AML-193 (cell line): ENCODE measurements around the gene CSNK2B.

ENCODE experiments used
- DNase-seq, 2 experiments: peaks; one replicate each; lab custom pipeline; 2025; lab: John Stamatoyannopoulos, UW

The CSNK2B gene

DNA sequence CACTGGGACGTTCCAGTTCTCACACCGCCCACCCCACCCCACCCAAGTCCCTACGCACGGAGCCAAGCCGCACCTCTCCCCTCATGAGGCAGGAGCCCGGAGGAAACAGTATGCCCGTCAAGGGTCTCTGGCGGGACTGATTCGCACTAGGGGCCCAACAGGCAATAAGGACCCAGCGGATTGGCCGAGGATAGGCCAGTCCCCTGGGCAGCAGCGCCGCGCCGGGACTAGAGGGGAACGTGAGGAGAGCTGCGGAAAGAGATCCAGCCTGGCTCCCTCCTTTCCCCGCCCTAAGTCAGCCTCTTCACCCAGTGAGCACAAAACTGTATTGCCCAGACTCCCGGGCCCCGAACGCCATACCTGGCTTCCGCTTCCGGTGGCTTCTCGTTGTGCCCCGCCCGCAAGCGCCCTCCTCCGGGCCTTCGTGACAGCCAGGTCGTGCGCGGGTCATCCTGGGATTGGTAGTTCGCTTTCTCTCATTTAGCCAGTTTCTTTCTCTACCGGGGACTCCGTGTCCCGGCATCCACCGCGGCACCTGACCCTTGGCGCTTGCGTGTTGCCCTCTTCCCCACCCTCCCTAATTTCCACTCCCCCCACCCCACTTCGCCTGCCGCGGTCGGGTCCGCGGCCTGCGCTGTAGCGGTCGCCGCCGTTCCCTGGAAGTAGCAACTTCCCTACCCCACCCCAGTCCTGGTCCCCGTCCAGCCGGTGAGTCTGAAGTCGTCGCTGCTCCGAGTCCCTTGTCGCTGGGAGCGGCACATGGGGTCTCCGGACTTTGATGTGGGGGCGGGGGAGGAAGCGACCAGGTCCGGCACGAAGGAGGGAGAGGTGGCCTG, at the start of gene CSNK2B:
TSS of gene CSNK2B (plus strand) at position 580 of the 836 bp plus-strand sequence. CDS start 752 bp downstream, outside the sequence.
- DNase-seq: peak; percentile 99 to 100

DNA sequence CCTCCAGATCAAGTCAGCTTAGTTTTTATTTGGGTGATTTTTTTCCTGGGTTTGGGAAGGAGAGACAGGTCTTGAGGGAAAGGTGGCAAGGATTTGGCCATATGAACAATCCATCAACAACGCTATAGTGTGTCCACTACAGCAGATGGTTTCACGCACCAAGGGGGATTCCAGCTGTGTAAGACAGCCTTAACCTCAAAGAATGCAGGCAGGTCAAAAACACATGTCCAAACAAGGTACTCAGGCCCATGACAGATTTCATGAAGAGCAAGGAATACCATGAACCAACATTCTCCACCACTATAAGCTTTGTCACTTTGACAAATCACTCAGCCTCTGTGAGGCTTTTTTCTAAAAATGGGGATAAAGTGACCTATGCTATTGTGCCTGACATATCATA, 48.9 kb upstream of the CSNK2B start:
- no peak for DNase-seq

DNA sequence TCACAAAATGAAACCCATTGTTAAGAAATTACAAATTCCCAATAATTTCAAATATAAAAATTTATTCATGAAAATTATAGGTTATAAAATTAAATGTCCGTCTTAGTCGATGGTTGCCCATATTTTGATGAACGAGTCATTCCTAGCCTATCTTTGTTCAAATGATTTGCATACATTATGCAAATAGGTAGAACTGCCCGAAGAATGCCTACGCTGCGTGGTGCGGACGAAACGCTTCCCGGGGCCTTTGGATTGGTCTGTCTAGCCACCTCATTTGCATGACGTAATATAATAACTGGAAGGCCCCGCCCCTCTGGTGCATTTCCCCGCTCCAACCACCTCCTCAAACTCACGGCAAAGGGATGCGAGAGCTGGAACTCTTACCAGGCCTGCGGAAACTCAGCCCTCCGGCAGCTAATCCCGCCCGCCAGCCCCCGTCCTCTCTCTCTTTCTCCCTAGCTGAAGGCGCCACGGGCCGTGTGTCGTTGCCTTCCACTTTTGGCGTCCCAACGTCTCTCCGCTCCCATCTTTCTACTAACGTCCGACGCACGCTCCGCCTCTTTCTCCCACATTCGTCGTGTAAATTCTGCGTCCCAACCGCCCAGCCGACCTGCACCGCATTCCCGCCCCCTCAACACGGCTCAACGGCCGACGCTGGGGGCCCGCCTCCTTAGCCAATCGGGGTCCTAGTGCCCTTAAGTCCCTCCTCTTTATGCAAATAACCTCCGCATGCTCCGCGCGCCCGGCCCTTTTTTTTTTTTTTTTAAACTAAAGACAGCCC, 45.9 kb upstream of the CSNK2B start:
- peak; percentile 99 to 100 for DNase-seq

DNA sequence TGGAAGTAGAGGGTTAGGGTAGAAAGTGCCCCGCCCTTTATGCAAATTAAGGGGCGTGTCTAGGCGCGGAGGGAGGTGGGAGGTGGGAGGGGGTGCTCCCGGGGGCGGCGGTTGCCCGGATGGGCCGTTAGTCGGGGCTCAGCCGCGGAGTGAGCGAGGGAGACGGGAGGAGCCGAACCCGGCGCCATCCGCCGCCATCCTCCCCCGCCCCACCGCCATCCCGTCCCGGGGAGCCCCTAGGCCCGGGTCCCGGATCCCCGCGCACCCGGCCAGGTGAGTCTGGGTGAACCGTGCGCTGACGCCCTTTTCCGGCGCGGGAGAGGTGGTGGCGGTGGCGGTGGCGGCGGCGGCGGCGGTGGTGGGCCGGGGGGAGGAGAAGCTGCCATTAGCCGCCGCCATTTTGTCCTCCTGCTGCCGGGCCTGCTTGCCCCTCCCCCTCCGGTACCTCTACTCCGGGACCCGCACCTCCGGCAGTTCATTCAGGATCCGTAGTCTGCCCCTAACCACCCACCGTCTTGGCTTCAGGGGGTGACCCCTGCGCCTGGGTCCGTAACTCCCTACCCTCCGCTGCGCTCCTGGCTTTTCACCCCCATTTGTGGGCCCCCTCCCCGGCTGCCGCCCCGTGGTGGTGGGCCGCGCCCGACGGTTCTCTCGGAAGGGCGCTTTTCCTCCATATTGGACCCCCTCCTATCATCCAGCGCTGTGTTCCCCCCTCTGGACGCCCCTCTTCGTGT, 45.1 kb upstream of the CSNK2B start, which contains the start of gene PRRC2A:
TSS of gene PRRC2A (plus strand) at position 130 of the 734 bp plus-strand sequence. CDS start 2,075 bp downstream, outside the sequence.
- DNase-seq: peak; percentile 65 to 66

DNA sequence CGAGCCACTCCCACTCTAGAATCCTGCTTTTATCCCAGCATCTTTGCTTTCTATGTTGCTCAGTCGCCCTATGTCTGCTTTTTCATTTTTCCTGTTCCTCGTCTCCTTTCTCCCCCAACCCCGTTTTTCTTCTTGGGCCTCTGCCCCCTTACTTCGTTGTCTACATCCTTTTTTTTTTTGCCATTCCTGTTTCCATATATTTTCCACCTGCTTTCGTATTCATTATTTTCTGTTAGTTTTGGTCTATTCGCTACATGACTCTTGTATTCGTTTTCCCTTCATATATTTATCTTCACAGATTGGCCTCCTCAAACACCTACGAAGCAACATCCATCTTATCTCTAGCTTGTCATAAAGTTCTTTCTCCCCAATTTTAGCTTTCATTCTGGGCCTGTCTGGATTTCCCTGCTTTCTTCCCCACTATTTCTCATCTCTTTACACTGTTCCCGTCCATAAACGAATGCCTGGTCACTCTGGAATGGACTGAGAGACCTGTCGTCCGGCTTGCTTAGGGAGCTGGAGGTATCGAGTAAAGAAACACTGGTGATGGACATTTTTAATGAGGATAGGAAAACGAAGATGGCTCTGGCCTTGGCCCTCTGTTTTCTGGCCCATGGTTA, 44.5 kb upstream of the CSNK2B start:
- no peak for DNase-seq

DNA sequence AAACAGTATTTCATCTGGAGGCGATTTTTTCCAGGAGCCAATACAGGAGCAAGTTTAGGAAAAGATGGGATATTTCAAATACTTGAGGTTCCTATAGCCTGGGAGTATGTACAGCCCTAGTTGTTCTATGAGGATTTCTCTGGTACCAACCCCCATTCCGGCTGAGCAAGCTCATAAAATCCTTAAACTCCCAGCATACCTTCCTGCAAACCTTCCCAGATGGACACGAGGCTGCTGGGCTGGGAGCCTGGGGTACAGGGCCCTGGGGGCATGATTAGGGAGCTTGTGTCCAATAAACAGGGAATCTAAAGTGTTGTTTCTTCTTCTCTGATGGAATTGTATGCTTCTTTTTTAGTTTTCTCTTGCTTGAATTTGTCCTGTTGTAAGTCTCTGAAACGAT, 43.9 kb upstream of the CSNK2B start:
- no peak for DNase-seq

DNA sequence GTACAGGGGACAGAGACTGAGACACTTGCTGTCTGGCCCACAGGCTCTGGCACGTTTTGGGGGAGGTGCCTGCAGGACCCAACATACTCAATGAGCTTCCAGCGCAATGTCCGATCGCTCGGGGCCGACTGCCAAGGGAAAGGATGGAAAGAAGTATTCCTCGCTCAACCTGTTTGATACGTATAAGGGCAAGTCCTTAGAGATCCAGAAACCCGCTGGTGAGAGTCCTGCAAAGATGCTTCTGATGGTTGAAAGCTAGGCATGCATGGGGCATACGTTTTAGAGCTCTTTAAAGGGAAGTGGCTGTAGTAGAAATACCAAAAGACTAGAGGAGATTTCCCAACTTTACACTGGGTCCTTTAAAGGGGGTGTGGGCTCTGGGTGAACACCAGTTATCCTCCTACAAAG, 43.2 kb upstream of the CSNK2B start:
- peak; percentile 86 to 91 for DNase-seq

DNA sequence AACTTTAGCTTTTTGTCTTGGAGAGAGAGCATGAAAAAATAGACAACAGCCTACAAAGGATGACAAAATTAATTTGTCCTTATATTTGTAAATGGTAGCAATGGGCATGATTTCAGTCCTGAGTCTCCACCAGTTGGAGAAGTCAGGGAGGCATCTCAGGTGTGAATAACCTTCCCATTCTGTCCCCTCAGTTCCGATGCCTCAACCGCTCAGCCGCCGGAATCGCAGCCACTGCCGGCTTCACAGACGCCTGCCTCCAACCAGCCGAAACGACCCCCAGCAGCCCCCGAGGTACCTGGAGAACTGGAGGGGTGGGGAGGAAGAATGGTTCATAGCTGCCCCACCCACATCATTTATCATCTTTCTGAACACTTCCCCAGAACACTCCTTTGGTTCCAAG, 41.8 kb upstream of the CSNK2B start:
- no peak for DNase-seq

DNA sequence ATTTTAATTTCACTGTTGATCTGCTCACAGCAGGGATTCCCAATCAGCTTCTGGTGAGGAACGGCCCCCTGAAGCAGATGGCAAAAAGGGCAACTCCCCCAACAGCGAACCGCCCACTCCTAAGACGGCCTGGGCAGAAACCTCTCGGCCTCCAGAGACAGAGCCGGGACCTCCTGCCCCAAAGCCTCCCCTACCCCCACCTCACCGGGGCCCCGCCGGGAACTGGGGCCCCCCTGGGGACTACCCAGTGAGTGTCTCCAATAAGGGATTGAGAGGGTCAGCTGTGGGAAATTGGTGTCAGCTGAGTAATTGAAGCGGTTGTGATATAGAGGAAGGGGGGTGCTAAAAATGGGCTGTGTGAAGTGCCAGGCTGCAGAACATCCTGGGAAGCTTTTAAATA, 38.9 kb upstream of the CSNK2B start:
- DNase-seq: no peak

DNA sequence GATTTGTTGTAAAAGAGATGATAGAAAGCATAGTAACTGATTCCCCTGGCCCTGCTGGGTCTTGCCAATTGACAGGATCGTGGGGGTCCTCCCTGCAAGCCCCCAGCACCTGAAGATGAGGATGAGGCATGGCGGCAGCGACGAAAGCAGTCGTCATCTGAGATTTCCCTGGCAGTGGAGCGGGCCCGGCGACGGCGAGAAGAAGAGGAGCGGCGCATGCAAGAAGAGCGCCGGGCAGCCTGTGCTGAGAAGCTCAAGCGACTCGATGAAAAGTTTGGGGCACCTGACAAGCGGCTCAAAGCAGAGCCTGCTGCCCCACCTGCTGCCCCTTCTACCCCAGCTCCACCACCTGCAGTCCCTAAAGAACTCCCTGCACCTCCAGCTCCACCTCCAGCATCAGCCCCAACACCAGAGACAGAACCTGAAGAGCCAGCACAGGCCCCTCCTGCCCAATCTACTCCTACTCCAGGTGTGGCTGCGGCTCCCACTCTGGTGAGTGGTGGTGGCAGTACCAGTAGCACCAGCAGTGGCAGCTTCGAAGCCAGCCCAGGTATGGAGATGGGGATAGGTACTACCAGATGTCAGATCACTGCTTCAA, 38.1 kb upstream of the CSNK2B start:
- DNase-seq: no peak

DNA sequence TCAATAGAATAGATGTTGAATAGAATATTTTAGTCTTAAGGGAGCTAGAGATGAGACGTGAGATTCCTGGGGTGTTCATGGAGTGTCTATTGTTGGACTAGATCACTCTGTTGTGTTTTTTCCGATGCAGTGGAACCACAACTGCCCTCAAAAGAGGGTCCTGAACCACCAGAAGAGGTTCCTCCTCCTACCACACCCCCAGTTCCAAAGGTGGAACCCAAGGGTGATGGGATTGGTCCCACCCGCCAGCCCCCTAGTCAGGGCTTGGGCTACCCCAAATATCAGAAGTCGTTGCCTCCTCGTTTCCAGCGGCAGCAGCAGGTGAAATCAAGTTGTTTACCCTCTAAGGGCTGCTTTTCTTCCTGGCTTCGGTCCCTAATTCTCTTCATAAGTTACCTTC, 36.9 kb upstream of the CSNK2B start:
- no peak for DNase-seq

DNA sequence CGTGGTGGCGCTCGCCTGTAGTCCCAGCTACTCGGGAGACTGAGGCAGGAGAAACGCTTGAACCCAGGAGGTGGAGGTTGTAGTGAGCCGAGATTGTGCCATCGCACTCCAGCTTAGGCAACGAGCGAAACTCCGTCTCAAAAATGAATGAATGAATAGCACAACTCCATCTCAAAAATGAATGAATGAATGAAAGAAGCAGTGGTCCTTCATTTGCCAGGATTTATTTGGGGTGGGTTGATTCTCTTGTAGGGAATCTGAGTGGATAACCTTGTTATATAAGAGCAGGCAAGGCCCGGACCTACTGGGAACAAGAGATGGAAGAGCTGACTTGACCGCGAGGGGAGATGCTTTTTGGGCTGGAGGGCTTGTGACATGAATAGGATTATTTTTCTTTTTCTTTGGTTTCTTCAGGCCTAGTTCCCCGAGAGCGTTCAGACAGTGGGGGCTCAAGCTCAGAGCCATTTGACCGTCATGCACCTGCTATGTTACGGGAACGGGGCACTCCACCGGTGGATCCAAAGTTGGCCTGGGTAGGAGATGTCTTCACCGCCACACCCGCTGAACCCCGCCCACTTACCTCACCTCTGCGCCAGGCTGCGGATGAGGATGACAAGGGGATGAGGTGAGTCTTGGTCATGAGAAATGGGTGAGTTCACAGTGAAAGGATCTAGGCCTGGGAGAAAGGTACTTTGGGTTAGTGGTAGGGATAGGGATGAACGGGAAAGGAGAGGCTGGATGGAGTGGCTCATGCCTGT, 35.5 kb upstream of the CSNK2B start:
- no peak for DNase-seq

DNA sequence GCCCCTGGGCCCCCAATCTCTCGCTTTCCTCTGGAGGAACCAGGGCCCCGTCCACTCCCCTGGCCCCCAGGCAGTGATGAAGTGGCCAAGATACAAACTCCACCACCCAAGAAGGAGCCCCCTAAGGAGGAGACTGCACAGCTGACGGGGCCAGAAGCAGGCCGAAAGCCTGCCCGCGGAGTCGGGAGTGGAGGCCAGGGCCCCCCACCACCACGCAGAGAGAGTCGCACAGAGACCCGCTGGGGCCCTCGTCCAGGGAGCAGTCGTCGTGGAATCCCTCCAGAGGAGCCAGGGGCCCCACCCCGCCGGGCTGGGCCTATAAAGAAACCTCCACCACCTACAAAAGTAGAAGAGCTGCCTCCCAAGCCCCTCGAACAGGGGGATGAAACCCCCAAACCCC, 34.7 kb upstream of the CSNK2B start:
- DNase-seq: no peak

DNA sequence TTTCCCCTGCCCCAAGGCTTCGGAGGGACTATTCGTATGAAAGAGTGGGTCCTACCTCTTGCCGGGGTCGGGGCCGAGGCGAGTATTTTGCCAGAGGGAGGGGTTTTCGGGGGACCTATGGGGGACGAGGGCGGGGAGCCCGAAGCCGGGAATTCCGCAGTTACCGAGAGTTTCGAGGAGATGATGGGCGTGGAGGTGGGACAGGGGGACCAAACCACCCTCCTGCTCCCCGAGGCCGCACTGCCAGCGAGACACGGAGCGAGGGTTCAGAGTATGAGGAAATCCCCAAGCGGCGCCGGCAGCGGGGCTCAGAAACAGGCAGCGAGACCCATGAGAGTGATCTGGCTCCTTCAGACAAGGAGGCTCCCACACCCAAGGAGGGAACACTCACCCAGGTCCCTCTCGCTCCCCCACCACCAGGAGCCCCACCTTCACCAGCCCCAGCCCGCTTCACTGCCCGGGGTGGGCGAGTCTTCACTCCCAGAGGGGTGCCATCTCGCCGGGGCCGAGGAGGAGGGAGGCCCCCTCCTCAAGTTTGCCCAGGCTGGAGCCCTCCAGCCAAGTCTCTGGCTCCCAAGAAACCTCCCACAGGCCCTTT, 34.1 kb upstream of the CSNK2B start:
- DNase-seq: no peak

DNA sequence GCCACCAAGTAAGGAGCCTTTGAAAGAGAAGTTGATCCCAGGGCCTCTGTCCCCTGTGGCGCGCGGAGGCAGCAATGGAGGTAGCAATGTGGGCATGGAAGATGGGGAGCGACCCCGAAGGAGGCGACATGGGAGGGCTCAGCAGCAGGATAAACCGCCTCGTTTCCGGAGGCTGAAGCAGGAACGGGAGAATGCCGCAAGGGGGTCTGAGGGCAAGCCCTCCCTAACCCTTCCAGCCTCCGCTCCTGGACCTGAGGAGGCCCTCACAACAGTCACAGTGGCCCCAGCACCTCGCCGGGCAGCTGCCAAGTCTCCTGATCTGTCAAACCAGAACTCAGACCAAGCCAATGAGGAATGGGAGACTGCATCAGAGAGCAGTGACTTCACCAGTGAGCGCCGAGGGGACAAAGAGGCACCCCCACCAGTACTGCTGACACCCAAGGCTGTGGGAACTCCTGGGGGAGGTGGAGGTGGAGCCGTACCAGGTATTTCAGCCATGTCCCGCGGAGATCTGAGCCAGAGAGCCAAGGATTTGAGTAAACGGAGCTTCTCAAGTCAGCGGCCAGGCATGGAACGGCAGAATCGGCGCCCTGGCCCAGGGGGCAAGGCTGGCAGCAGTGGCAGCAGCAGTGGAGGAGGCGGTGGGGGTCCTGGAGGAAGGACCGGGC, 33.5 kb upstream of the CSNK2B start:
- no peak for DNase-seq

DNA sequence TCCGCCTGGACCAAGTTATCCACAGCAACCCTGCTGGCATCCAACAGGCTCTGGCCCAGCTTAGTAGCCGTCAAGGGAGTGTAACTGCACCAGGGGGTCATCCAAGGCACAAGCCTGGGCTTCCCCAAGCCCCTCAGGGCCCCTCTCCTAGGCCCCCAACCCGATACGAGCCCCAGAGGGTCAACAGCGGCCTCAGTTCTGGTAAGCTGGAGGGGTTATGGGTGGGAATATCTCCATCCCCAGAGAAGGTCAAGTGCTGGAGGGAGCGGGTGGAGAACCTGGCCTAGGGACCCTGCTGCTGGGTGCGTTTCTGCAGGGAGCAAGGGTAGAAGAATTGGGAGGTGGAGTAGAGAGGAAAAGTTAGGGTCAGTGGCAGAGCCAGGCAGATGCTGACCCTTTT, 32.4 kb upstream of the CSNK2B start:
- DNase-seq: no peak

DNA sequence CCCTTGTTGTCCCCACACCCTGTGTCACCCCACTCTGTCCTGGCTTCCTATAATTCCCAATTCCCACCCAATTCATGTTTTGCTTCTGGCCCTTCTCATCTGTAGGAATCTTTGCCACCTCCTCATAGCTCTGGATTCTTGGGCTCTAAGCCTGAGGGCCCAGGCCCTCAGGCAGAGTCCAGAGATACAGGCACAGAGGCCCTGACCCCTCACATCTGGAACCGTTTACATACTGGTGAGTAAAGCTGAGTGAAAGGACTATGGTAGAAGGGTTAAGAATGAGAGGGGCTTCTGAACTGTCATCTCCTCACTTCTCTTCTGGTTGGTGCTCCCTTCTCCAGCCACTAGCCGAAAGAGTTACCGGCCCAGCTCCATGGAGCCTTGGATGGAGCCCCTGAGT, 31.7 kb upstream of the CSNK2B start:
- no peak for DNase-seq

DNA sequence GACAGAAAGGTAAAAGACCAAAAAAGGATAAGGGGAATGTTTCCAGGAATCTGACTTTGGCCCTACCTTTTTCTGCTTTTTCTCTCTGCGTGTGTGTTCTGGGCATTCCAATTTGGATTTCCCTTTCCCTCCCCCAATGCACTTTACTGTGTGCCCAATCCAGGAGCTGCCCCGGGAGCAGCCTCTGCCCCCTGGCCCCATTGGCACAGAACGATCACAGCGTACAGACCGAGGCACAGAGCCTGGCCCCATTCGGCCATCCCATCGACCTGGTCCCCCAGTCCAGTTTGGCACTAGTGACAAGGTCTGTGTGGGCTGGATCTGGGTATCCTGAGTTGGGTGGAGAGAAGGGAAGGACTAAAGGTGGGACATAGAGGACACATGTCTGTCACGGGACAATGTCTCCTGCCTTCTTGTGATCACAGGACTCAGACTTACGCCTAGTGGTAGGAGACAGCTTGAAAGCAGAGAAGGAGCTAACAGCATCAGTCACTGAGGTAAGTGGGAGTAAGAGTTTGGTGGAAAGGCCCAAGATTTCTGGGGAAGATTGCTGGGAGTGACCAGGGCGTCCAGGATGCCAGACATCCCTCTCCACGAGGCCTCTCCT, 30.8 kb upstream of the CSNK2B start:
- DNase-seq: no peak
